Keratinocyte (primary cell): ENCODE results near the gene PTEN. TPM values are rescaled to one million over a fixed set of nuclear protein-coding genes. Genes with fewer than 3 reads are reported as not detected.
"Not testable (repeated sequence)": the region's sequence is repeated elsewhere in the genome, so short reads cannot be mapped to it uniquely, and the experiment has no call there.

Experiments
- DNase-seq: peaks from one replicate; pipeline ENCODE4 v3.0.0-alpha.2; 2011; ENCODE audit warnings: low read depth, missing footprints, low spot score
- FAIRE-seq: peaks from 2 replicates; lab custom pipeline; 2011; peaks lifted over from hg19 to GRCh38; lab: Jason Lieb, UNC
- H2AFZ ChIP-seq: 2 replicates; pipeline ENCODE4 v1.6.0; 2012; ENCODE audit warnings: low read length, control low read depth, inconsistent platforms; ENCODE audit not compliant: control insufficient read depth
- H3K27ac ChIP-seq: 2 replicates; pipeline ENCODE4 v1.5.1; 2011; ENCODE audit warnings: low read length; ENCODE audit not compliant: control insufficient read depth, insufficient read depth
- H3K27me3 ChIP-seq: 3 replicates; pipeline ENCODE4 v1.6.0; 2011; ENCODE audit warnings: low read length; ENCODE audit not compliant: control insufficient read depth, insufficient read depth; ENCODE audit errors: extremely low read depth
- H3K36me3 ChIP-seq, 2 experiments: 2 replicates in 1 of 2; 3 replicates in 1 of 2; pipeline ENCODE4 v1.5.1; 2011; ENCODE audit warnings: low read length in 2 of 2, mild to moderate bottlenecking in 1 of 2; ENCODE audit not compliant: control insufficient read depth in 2 of 2, insufficient read depth in 2 of 2; ENCODE audit errors: extremely low read depth in 1 of 2
- H3K4me1 ChIP-seq: 3 replicates; pipeline ENCODE4 v1.5.1; 2011; ENCODE audit warnings: low read length; ENCODE audit not compliant: control insufficient read depth, insufficient read depth; ENCODE audit errors: extremely low read depth
- H3K4me2 ChIP-seq: 3 replicates; pipeline ENCODE4 v1.6.0; 2011; ENCODE audit warnings: low read depth, low read length; ENCODE audit not compliant: control insufficient read depth, insufficient read depth; ENCODE audit errors: extremely low read depth
- H3K4me3 ChIP-seq, 3 experiments: fragments of 200-600 bp in 1 of 3; sonication (generic) in 1 of 3; 2 replicates in 2 of 3; 3 replicates in 1 of 3; pipeline ENCODE4 v1.5.1; 2011 to 2016; ENCODE audit warnings: low read length in 3 of 3, mild to moderate bottlenecking in 3 of 3, control low read depth in 2 of 3, inconsistent platforms in 1 of 3, low read depth in 1 of 3, mixed read lengths in 1 of 3, mixed run types in 1 of 3, moderate library complexity in 1 of 3; ENCODE audit not compliant: control insufficient read depth in 2 of 3, insufficient read depth in 2 of 3; ENCODE audit errors: extremely low read depth in 1 of 3
- H3K79me2 ChIP-seq: 2 replicates; pipeline ENCODE4 v1.6.0; 2012; ENCODE audit warnings: low read length; ENCODE audit not compliant: control insufficient read depth, insufficient read depth
- H3K9ac ChIP-seq: 3 replicates; pipeline ENCODE4 v1.6.0; 2011; ENCODE audit warnings: low read length; ENCODE audit not compliant: control insufficient read depth, insufficient read depth; ENCODE audit errors: extremely low read depth
- H3K9me1 ChIP-seq: 3 replicates; pipeline ENCODE4 v1.6.0; 2011; ENCODE audit warnings: low read length; ENCODE audit not compliant: control insufficient read depth, insufficient read depth; ENCODE audit errors: extremely low read depth
- H3K9me3 ChIP-seq: 2 replicates; pipeline ENCODE4 v1.5.1; 2012; ENCODE audit warnings: low read depth, low read length; ENCODE audit not compliant: control insufficient read depth
- H4K20me1 ChIP-seq: 3 replicates; pipeline ENCODE4 v1.6.0; 2011; ENCODE audit warnings: low read length; ENCODE audit not compliant: control insufficient read depth, insufficient read depth; ENCODE audit errors: extremely low read depth
- CTCF ChIP-seq, 3 experiments: IDR thresholded peaks in 1 of 3; conservative IDR thresholded peaks in 1 of 3; optimal IDR thresholded peaks in 1 of 3; 2 replicates in 2 of 3; 3 replicates in 1 of 3; pipeline versions ENCODE3 to v1.5.1; 2011; ENCODE audit warnings: low read length in 3 of 3, mild to moderate bottlenecking in 3 of 3, moderate library complexity in 2 of 3, control low read depth in 1 of 3, inconsistent platforms in 1 of 3; ENCODE audit not compliant: insufficient read depth in 2 of 3; ENCODE audit errors: extremely low read depth in 1 of 3
- EZH2 ChIP-seq: IDR thresholded peaks from one replicate; pipeline ENCODE4 v1.6.1; 2012; ENCODE audit warnings: inconsistent platforms, mild to moderate bottlenecking, low read length, moderate library complexity
- dilution Hi-C: fragments of 300-500 bp; cut with MboI; formaldehyde crosslinking; loops from one replicate; pipeline ENCODE4 v1.7.0; 2020; ENCODE audit warnings: low sequenced_read_pairs; ENCODE audit not compliant: extremely low pct_ligation_motif_present
- polyA plus RNA-seq, 5 experiments: library from polyadenylated mRNA; depleted of rRNA in 3 of 5; stranded (reverse) in 3 of 5; stranded (forward) in 1 of 5; unstranded in 1 of 5; fragments of >200 nt; gene quantifications; 1 replicate in 1 of 5; 2 replicates in 3 of 5; 3 replicates in 1 of 5; pipeline versions ENCODE4 v1.2.1 to v1.2.3, GENCODE V29; 2011 to 2012; ENCODE audit warnings: missing spikeins in 2 of 5, low read depth in 1 of 5, low replicate concordance in 1 of 5

PTEN gene
- polyA plus RNA-seq, 1 donor (not counting 4 experiments of a cell fraction or from before 2014, with no cell fraction given) = 39.4 TPM

- DNase-seq (no peak), FAIRE-seq (no peak)
- Histone ChIP-seq H3K4me2 (peak overlapping the region; percentile 99), H3K79me2 (peaks cover 37% of the 10 kb centered on the region), H3K27ac (peak overlapping the region; percentile 88), H4K20me1 (peaks cover 6% of the 10 kb centered on the region), H3K4me3 (peak overlapping the region; percentile 69 to 97 (median 78)), H3K36me3 (no peaks in the 10 kb centered on the region), H3K9ac (peak overlapping the region; percentile 86), H3K4me1 (peaks cover 11% of the 10 kb centered on the region), H3K27me3 (no peaks in the 10 kb centered on the region), H3K9me1 (no peaks in the 10 kb centered on the region), H3K9me3 (no peaks in the 10 kb centered on the region), H2AFZ (peak overlapping the region; percentile 72)
- dilution Hi-C loops = no loop called here
- peak in 1 of 3 experiments; percentile 9 for TF ChIP-seq CTCF (optimal IDR thresholded peaks at IDR 0.05 in 1 of 3, IDR thresholded peaks at IDR 0.05 in 1 of 3, conservative IDR thresholded peaks at IDR 0.05 in 1 of 3; ENCODE audit: extremely low read depth in 1 of 3, insufficient read depth in 2 of 3, low read length in 3 of 3)
- TF ChIP-seq EZH2 = no peak
These were observed 759 bp upstream of the PTEN start for GRCh38 chr10:87862679-87863052.

- H2AFZ ChIP-seq, FAIRE-seq: not testable (repeated sequence)
These were observed 598 bp downstream of the PTEN start for GRCh38 chr10:87863951-87864495.

More at GRCh38 chr10:87863951-87864495, 598 bp downstream of the PTEN start:
- dilution Hi-C loops, DNase-seq, H3K36me3 ChIP-seq, H4K20me1 ChIP-seq, H3K9me1 ChIP-seq, H3K9me3 ChIP-seq, H3K27me3 ChIP-seq: not testable (repeated sequence)
- peak overlapping the region; percentile 86 for H3K9ac ChIP-seq
- peak overlapping the region; percentile 79 for H3K4me2 ChIP-seq
- H3K4me1 ChIP-seq = peaks cover 22% of the 10 kb centered on the region
- H3K4me3 ChIP-seq = peak overlapping the region; percentile 69 to 80 (median 78)
- peaks cover 50% of the 10 kb centered on the region for H3K79me2 ChIP-seq
- peak overlapping the region; percentile 88 for H3K27ac ChIP-seq
